ENCODE results near the gene OPTC. TPM values are rescaled to one million over a fixed set of nuclear protein-coding genes. Genes with fewer than 3 reads are reported as not detected.

The OPTC gene
- total RNA-seq, 1 experiment from 2014 or later = not detected

DNA sequence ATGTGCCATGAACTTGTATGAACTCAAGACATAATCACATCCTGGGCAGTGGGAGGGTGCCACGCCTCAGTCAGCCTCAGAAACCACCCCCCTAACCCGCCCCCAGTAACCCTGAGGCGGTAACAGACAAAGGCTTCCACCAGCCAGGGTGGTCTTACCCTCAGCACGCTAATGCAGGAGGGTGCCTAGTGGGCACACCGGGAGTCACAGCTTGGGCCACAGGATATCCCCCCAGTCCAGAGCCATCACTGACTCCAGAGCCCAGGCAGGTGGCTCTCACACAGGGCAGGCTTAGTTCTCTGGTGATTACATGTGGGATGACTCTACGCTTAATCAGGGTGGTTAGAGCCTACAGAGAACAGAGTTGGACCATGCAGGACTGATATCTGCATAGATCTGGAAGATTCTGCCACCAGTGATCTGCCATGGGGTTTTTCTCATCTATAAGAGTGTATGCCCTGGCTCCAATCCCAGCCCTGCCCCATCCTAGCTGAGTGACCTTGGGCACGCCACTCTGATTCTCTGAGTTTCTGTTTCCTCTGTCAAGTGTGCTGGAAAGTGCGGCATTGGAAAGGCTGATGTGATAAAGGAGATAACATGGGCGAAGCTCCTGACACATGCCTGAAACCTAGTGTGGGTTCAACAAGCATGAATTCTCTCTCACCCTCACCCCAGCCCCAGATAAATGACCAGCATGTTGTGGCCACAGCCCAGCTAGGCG, 27.3 kb downstream of the OPTC start:
- Histone ChIP-seq H3K4me3 (replicated peaks in 1 of 2; ENCODE audit: low read depth in 1 of 2, low read length in 2 of 2) (no peak overlapping the region), H3K79me2 (ENCODE audit: insufficient read depth, low read length) (no peaks in the 10 kb centered on the region), H2AFZ (ENCODE audit: low read depth, low read length, poor library complexity, severe bottlenecking) (no peak overlapping the region), H3K27me3 (ENCODE audit: insufficient read depth, low read length) (no peaks in the 10 kb centered on the region), H3K4me1 (ENCODE audit: control insufficient read depth in 1 of 2, insufficient read depth in 2 of 2, low read length in 2 of 2) (peaks cover 0 to 13% of the 10 kb centered on the region in 2 experiments; a peak in 1 of 4 replicates), H3K4me2 (ENCODE audit: low read length) (no peak overlapping the region), H3K27ac (ENCODE audit: low read depth, low read length) (no peak overlapping the region), H3K9me2 (ENCODE audit: insufficient read depth) (no peaks in the 10 kb centered on the region), H3K9ac (ENCODE audit: low read length) (no peak overlapping the region), H3K36me3 (ENCODE audit: control insufficient read depth in 1 of 2, insufficient read depth in 2 of 2, low read length in 2 of 2) (no peaks in the 10 kb centered on the region), H4K20me1 (ENCODE audit: insufficient read depth) (no peaks in the 10 kb centered on the region), H3K9me3 (ENCODE audit: control insufficient read depth in 1 of 2, insufficient read depth in 1 of 2, low read depth in 1 of 2, low read length in 2 of 2) (no peaks in the 10 kb centered on the region)
- POLR2A ChIA-PET = no interaction called here
- CTCF ChIA-PET = interaction anchor here (1.7 kb wide), 1 partner anchor 17 kb away, joined by 4 read pairs; no protein-coding TSS in a partner anchor
- RAD21 ChIA-PET (ENCODE audit: low non-redundant PET in 1 of 2, low total read pairs in 2 of 2, uncharacterized antibody in 2 of 2, unreplicated experiment in 2 of 2) = no interaction called here
- TF ChIP-seq SIN3A (IDR thresholded peaks at IDR 0.05; ENCODE audit: low read depth) = no peak
- no peak for TF ChIP-seq EGR1 (IDR thresholded peaks at IDR 0.05; ENCODE audit: low read depth)
- no peak for TF ChIP-seq ELF1 (IDR thresholded peaks at IDR 0.05; ENCODE audit: borderline replicate concordance, low read depth)
- TF ChIP-seq CTCF (IDR thresholded peaks at IDR 0.05 in 2 of 3, conservative IDR thresholded peaks at IDR 0.05 in 1 of 3; ENCODE audit: borderline replicate concordance in 1 of 3, insufficient read depth in 1 of 3, low read depth in 2 of 3, low read length in 2 of 3) = no peak
- TF ChIP-seq ZBTB33 (IDR thresholded peaks at IDR 0.05; ENCODE audit: extremely low read depth, insufficient replicate concordance, low read length) = no peak
- no peak for TF ChIP-seq EZH2phosphoT487 (IDR thresholded peaks at IDR 0.05; ENCODE audit: borderline replicate concordance)
- no peak for TF ChIP-seq MAX (IDR thresholded peaks at IDR 0.05)
- TF ChIP-seq TCF7L2 (IDR thresholded peaks at IDR 0.05; ENCODE audit: borderline replicate concordance, extremely low read depth, insufficient read depth, insufficient read length) = no peak
- TF ChIP-seq POLR2AphosphoS5 (IDR thresholded peaks at IDR 0.05; ENCODE audit: low read depth, low read length) = no peak
- no peak for TF ChIP-seq ZNF274 (IDR thresholded peaks at IDR 0.05; ENCODE audit: low read depth, low read length)
- no peak for TF ChIP-seq REST (IDR thresholded peaks at IDR 0.05; ENCODE audit: low read depth)
- no peak for TF ChIP-seq SP1 (IDR thresholded peaks at IDR 0.05; ENCODE audit: low read depth)
- TF ChIP-seq YY1 (IDR thresholded peaks at IDR 0.05; ENCODE audit: extremely low read depth, insufficient replicate concordance, low read depth, low read length) = no peak
- no peak for TF ChIP-seq FOSL1 (IDR thresholded peaks at IDR 0.05; ENCODE audit: low read depth)
- no peak for TF ChIP-seq EZH2 (IDR thresholded peaks at IDR 0.05)
- intact Hi-C loops (cut with micrococcal nuclease) = no loop called here
- no TSS peak for BruUV-seq (replicated peaks)
- ATAC-seq (no peak), DNase-seq (ENCODE audit: low read depth, low spot score) (no peak)
